Suprapubic skin (tissue), 4 donors: ENCODE measurements around the gene JPH3.

Source experiments
- CTCF ChIP-seq, 2 donors: fragments of 200-600 bp in 1 of 2; fragments of 450-650 bp in 1 of 2; sonication (generic) in 1 of 2; IDR thresholded peaks; one replicate each; pipeline ENCODE4 v1.5.1; 2016 to 2019; ENCODE audit warnings: antibody characterized with exemption in 2 of 2, mild to moderate bottlenecking in 1 of 2, moderate library complexity in 1 of 2
- EP300 ChIP-seq: sonication (generic); formaldehyde crosslinking; IDR thresholded peaks from one replicate; pipeline ENCODE4 v1.6.1; 2017; ENCODE audit warnings: antibody characterized with exemption
- POLR2A ChIP-seq, 2 donors: fragments of 450-650 bp; IDR thresholded peaks; one replicate each; pipeline ENCODE4 v1.6.1; 2017; ENCODE audit warnings: antibody characterized with exemption in 2 of 2, mild to moderate bottlenecking in 2 of 2, moderate library complexity in 2 of 2
- POLR2AphosphoS5 ChIP-seq, 3 donors: sonication (generic); formaldehyde crosslinking; IDR thresholded peaks; one replicate each; pipeline ENCODE4 v1.6.1; 2017; ENCODE audit warnings: antibody characterized with exemption in 3 of 3

GRCh38 chr16:87619360-87620200 lies 17.3 kb downstream of the JPH3 start:
- TF ChIP-seq CTCF (IDR thresholded peaks at IDR 0.05) = no peak
- TF ChIP-seq POLR2AphosphoS5 (IDR thresholded peaks at IDR 0.05) = no peak
- no peak for TF ChIP-seq EP300
- TF ChIP-seq POLR2A (IDR thresholded peaks at IDR 0.05) = no peak
